Dermis lymphatic vessel endothelial cell (primary cell): ENCODE measurements around the gene NOP9. TPM values are rescaled to one million over a fixed set of nuclear protein-coding genes. Genes with fewer than 3 reads are reported as not detected.

ENCODE experiments used
- total RNA-seq: library from RNA; depleted of rRNA; stranded (reverse); fragments of >200 nt; gene quantifications from 2 replicates; pipeline ENCODE4 v1.2.1, GENCODE V29; 2014

Gene NOP9, protein sequence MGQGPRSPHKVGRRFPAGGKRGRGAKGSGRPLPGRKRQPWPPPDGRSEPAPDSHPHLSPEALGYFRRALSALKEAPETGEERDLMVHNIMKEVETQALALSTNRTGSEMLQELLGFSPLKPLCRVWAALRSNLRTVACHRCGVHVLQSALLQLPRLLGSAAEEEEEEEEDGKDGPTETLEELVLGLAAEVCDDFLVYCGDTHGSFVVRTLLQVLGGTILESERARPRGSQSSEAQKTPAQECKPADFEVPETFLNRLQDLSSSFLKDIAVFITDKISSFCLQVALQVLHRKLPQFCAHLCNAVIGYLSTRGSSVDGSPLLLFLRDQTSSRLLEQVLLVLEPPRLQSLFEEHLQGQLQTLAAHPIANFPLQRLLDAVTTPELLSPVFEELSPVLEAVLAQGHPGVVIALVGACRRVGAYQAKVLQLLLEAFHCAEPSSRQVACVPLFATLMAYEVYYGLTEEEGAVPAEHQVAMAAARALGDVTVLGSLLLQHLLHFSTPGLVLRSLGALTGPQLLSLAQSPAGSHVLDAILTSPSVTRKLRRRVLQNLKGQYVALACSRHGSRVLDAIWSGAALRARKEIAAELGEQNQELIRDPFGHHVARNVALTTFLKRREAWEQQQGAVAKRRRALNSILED
- 20.8 and 21.0 TPM in 2 replicates for total RNA-seq

DNA sequence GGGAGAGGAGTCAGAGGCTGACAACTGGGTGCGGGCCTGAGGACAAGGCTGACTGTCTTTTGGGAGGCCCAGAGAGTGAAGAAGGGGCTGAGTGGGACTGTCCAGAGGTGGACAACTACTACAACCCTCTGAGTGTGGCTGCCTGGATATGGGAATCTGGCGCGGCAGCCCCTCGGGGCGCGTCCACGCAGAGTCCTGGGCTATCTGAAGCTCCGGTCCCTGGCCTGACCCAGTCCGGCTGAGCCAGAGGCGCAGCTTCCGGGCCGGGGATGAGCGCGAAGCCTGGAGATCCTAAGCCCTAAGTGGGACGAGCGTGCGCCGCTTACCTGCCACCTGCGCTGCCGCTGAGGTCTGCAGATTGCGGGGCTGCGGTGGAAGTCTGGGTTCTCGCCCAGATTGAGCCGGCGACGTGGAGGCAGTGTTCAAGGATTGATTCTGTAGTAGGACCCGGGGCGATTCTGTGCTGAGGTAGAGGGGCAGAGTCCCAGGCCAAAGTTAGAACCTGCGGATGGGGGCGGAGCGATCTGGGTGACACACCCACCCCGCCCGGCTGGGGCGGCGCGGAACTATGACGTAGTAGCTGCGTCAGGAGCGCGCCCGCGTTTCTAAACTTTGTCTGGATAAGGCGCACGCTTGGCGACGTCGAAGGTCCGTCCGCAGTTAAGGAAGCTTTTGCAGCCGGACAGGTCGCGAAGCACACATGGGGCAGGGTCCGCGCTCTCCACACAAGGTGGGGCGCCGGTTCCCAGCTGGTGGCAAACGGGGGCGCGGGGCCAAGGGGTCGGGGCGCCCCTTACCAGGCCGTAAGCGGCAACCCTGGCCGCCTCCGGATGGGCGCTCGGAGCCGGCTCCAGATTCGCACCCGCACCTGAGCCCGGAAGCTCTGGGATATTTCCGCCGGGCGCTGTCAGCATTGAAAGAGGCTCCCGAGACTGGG, at the start of gene NOP9, which contains the start of gene DHRS1:
TSS of gene NOP9 (plus strand) at position 596 of the 937 bp plus-strand sequence. CDS start at position 701, 105 bp downstream.
TSS of gene DHRS1 (minus strand) at position 526 of the 937 bp plus-strand sequence. CDS start 674 bp downstream, outside the sequence.

DNA sequence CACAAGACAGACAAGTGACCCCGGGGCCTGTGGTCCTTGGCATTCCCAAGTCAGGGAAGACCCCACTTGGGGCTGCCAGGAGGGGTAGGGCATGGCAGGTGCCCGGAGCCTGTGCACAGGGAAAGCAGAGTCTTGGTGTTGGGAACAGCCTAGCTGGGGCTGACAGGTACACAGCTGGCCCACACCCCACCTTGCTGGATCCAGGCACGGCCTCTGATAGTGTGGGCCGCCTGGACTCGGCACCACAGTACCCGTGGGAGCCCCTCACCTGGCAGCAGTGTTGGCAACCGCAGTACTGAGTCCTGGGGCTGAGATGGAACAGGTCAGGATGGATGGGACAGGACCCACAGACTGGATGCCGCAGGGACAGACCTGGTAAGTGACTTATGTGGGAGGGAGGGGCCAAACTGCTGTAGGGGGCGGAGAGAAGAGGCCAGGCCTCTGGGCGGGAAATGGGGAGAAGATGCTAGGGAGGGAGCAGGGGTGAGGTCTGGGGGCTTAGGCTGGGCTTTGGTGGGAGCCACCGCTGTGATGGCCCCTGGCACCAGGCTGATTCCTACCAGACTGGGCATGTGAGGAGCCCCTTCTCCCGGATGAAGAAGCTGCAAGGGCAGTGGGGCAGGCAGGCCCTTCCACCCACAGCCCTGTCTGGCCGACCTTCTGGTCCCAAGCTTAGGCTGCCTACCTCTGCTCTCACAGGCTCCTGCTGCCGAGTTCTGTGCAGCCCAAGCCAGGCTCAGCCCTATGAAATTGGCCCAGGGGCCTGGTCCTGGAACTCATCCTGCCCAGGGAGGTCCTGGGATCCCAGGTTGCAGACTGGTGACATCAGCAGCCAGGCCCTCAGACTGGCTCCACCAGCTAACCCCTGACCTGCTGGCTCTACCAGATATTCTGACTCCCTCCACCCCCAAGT, 36.6 kb upstream of the NOP9 start, which contains the start of gene TGM1:
TSS of gene TGM1 (minus strand) at position 357 of the 913 bp plus-strand sequence. CDS start 825 bp downstream, outside the sequence.

DNA sequence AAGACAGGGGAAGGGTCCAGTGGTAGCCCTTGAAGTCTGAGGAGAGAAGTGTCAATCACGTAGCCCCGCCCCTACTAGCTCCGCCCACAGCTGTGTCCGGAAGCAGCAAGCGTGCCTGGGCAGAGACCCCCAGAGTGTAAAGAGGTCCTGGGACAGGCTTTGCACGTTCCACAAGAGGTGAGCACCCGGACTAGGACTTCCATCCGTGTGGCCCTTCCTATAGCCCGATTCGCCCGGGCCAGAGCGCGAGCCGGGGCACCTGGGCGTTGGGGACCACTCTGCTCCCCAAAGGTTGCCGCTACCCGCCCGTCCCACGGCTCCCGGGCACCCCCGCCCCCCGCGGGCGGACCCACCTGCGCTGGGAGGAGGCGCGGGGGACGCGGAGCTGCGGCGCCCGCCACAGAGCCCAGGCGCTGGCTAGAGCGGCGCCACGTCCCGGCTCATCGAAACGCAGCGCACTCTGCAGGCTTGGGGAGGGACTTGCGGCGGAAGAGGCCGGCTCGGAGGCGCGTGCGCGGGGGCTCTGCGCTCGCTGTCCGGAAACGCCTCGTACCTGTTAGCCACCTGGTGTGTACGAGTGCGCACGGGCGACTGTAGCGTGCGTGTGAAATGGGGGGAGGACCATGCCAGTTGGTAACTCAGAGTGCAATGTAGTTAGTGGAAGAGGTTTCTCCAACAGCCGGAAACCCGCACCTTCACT, 28.4 kb upstream of the NOP9 start, which contains the start of gene RABGGTA:
TSS of gene RABGGTA (minus strand) at position 464 of the 700 bp plus-strand sequence. CDS start 482 bp downstream, outside the sequence.

DNA sequence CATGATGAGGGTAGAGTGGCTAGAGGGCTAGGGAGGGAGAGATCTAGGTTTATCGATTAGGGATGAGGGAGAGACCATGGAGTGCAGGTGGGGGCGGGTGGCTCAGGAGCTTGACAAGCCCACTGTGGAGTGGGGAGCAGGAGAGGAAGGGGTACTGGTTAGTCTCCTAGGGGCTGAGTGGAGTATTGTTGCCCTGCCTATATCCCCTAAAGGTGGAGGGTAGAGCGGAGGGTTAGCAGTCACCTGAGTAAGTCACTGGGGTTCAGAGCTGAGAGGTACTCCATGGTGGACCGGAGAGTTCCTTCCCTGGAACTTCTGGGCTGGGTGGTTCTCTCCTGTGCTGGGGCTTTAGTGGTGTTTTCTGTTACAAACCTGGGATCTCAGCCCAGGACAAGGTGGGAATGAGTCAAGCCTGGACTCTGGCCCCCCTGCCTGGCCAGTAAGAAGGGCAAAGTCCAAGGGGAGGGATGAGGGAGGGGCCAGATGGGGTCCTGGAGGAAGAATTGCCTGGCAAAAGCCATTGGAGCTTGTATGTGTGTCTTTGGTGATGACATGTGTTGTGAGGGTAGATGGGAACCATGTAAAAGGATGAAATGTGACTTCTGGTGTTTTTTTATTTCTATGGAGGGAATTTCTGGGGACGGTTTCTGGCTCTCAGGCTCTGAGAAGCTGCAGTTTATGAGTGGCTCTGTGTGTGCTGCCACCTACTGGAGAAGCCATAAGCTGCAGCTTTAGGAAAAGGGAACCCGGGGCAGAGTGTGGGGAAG, 8.1 kb downstream of the NOP9 start, which contains the start of gene CIDEB:
TSS of gene CIDEB (minus strand) at position 403 of the 767 bp plus-strand sequence. CDS start at position 284, 119 bp downstream.

DNA sequence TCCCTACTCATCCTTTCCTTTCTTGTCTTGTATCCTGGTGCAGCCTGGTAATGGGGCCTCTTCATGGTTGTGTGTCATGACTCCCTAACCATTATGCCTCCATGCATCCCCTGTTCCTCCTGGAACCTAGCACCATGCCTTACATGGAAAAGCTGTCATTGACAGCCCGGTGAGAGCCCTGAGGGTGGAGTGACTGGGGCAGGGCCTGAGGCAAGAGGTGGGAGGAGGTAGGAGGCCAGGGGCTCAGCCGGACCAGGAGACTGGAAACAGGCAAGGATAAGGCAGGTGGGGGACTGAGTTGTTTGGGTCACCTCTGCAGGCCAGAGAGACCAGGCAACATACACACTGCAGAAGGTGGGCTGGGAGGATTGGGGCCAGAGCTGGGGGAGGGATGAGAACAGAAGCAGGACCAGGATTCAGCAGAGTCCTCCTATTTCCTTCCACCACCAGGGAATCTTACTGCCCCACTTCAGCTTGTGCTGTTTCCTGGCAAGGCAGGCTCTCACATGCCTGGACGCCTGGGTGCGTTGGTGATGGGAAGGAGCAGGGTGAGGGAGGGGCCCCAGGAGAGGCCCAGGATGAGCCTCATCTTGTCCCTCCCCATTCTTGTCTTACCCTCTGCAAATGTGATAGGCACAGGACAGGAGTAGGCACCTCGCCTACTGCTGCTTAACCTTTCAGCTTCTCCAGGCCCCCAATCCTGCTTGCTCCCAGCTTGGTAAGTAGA, 10.1 kb downstream of the NOP9 start, which contains the start of gene LTB4R2:
TSS of gene LTB4R2 (plus strand) at position 603 of the 727 bp plus-strand sequence. CDS start 525 bp downstream, outside the sequence.

DNA sequence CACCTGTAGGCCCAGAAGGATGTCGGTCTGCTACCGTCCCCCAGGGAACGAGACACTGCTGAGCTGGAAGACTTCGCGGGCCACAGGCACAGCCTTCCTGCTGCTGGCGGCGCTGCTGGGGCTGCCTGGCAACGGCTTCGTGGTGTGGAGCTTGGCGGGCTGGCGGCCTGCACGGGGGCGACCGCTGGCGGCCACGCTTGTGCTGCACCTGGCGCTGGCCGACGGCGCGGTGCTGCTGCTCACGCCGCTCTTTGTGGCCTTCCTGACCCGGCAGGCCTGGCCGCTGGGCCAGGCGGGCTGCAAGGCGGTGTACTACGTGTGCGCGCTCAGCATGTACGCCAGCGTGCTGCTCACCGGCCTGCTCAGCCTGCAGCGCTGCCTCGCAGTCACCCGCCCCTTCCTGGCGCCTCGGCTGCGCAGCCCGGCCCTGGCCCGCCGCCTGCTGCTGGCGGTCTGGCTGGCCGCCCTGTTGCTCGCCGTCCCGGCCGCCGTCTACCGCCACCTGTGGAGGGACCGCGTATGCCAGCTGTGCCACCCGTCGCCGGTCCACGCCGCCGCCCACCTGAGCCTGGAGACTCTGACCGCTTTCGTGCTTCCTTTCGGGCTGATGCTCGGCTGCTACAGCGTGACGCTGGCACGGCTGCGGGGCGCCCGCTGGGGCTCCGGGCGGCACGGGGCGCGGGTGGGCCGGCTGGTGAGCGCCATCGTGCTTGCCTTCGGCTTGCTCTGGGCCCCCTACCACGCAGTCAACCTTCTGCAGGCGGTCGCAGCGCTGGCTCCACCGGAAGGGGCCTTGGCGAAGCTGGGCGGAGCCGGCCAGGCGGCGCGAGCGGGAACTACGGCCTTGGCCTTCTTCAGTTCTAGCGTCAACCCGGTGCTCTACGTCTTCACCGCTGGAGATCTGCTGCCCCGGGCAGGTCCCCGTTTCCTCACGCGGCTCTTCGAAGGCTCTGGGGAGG, 11.3 kb downstream of the NOP9 start, which contains the start of gene LTB4R:
TSS of gene LTB4R (plus strand) at position 857 of the 959 bp plus-strand sequence. CDS start 4,150 bp downstream, outside the sequence.

DNA sequence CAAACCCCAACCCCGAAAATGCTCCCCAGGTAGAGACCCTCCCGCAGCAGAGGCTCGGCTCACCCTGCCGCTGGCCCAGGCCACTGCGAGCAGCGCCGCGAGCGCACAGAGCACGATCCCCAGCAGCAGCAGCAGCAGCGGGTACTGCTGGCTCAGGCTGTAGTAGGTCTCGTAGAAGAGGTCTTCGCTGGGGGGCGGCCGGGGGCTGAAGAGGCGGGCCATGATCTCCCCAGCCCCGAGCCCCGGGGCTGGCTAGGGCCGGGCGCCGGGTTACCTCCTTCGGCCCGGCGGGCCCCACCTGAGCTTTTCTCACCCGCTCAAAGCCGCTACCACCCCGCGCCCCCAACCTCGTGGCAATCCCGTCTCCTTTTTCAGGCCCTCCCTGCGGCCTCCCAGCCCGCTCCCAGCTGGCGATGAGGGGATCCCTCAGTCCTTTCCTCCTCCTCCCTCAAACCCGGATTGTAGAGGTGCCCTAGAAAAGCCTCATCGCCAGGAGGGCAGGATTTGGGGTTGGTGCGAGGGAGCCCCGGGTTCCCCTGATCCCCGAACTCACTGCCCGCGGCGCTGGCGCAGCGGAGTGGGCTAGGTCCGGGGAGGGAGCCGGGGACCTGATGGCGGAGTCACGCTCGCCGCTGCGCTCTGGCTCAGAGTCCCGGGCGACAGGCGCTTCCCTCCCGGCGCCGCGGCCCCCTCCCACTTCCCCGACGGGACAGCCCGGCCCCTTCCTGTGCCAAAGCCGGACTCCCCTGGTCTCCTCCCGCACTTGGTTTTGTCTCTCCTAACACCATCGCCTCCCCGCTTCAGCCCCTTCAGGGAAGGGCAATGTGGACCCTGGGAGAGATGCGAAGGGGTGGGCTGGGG, 35.0 kb downstream of the NOP9 start, which contains the start of gene ADCY4:
TSS of gene ADCY4 (minus strand) at position 641 of the 861 bp plus-strand sequence. CDS start at position 222, 419 bp downstream.

DNA sequence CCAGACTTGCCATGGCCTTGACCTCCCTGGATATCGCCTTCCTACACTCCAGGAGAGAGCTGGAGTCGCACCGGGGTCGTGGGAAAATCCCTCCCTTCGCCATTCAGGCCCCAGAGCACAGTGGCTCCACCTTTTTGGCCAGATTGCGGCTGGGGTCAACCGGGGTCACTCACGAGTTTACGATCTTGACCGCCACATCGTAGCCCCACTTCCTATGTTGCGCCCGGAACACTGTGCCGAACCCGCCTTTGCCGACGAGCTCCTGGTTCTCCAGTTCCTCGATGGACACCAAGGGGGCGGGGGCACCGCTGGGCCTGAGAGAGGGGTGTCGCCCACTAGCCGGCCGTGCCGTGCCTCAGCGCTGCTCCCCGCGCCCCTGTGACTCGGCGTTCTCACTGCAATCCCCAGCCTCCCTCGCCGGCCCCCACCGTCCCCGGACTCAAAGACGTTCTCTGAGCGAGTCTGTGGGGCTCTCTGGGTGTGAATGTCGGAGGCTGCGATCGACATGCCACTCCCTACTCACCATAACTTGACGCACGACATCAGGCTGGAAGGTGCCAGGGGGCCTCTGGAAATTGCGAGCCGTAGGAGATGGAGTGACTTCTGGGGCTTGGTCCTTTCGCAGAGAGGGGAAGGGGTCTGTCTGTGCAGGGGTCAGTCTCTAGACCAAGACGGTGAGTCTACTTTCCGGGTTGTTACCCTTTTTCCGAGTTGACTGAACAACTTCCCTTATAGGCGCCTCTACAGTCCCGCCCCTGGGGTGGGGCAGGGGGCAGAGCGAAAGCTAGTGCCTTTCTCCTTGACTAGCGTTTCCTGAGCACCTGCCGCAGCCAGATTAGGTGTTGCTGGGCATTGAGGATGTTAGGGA, 39.9 kb downstream of the NOP9 start, which contains the start of gene RIPK3:
TSS of gene RIPK3 (minus strand) at position 708 of the 868 bp plus-strand sequence. CDS start at position 543, 165 bp downstream.

Other genes starting within 250 kb of the NOP9 start
- under 0.01 TPM in 1 of 2 replicates, not detected in the other for gene CARMIL3, start 247.8 kb upstream of the NOP9 start, total RNA-seq
- not detected in 2 replicates for gene CPNE6, start 228.3 kb upstream of the NOP9 start, total RNA-seq
- 6.7 and 9.0 TPM in 2 replicates for gene PCK2, start 205.5 kb upstream of the NOP9 start, total RNA-seq
- gene DCAF11, start 185.1 kb upstream of the NOP9 start, total RNA-seq = 65.9 and 89.1 TPM in 2 replicates
- 0.69 and 2.2 TPM in 2 replicates for gene NRL, start 184.9 kb upstream of the NOP9 start, total RNA-seq
- gene FITM1, start 169.2 kb upstream of the NOP9 start, total RNA-seq = 0.34 and 0.76 TPM in 2 replicates
- gene PSME1, start 163.7 kb upstream of the NOP9 start, total RNA-seq = 142 and 144 TPM in 2 replicates
- 15.4 and 15.8 TPM in 2 replicates for gene EMC9, start 158.3 kb upstream of the NOP9 start, total RNA-seq
- 109 and 142 TPM in 2 replicates for gene PSME2, start 153.2 kb upstream of the NOP9 start, total RNA-seq
- gene RNF31, start 152.4 kb upstream of the NOP9 start, total RNA-seq = 22.1 and 24.0 TPM in 2 replicates
- 43.9 and 55.4 TPM in 2 replicates for gene IRF9, start 138.6 kb upstream of the NOP9 start, total RNA-seq
- gene REC8, start 127.8 kb upstream of the NOP9 start, total RNA-seq = 0.87 and 1.3 TPM in 2 replicates
- 19.3 and 31.5 TPM in 2 replicates for gene IPO4, start 111.0 kb upstream of the NOP9 start, total RNA-seq
- 39.6 and 58.0 TPM in 2 replicates for gene TM9SF1, start 104.4 kb upstream of the NOP9 start, total RNA-seq
- not detected in 2 replicates for gene TSSK4, start 94.2 kb upstream of the NOP9 start, total RNA-seq
- gene CHMP4A, start 86.4 kb upstream of the NOP9 start, total RNA-seq = 23.7 and 27.1 TPM in 2 replicates
- gene MDP1, start 83.8 kb upstream of the NOP9 start, total RNA-seq = 11.3 and 13.1 TPM in 2 replicates
- 186 and 243 TPM in 2 replicates for gene NEDD8, start 67.5 kb upstream of the NOP9 start, total RNA-seq
- gene GMPR2, start 66.9 kb upstream of the NOP9 start, total RNA-seq = 80.6 and 106 TPM in 2 replicates
- gene TINF2, start 57.2 kb upstream of the NOP9 start, total RNA-seq = 45.1 and 70.4 TPM in 2 replicates
- 0.09 and 0.22 TPM in 2 replicates for gene TGM1, start 36.7 kb upstream of the NOP9 start, total RNA-seq
- gene RABGGTA, start 28.3 kb upstream of the NOP9 start, total RNA-seq = 10.7 and 12.2 TPM in 2 replicates
- gene DHRS1, start 70 bp upstream of the NOP9 start, total RNA-seq = 5.8 and 16.0 TPM in 2 replicates
- gene CIDEB, start 8.1 kb downstream of the NOP9 start, total RNA-seq = 1.2 TPM in 2 replicates
- 2.3 and 3.1 TPM in 2 replicates for gene LTB4R2, start 10.3 kb downstream of the NOP9 start, total RNA-seq
- 1.6 and 1.7 TPM in 2 replicates for gene LTB4R, start 11.7 kb downstream of the NOP9 start, total RNA-seq
- 51.0 and 57.6 TPM in 2 replicates for gene ADCY4, start 35.2 kb downstream of the NOP9 start, total RNA-seq
- gene RIPK3, start 40.1 kb downstream of the NOP9 start, total RNA-seq = 2.1 and 2.2 TPM in 2 replicates
- gene NFATC4, start 68.3 kb downstream of the NOP9 start, total RNA-seq = 0.34 and 0.65 TPM in 2 replicates
- 3.1 and 3.9 TPM in 2 replicates for gene NYNRIN, start 99.2 kb downstream of the NOP9 start, total RNA-seq
- 0.26 and 0.33 TPM in 2 replicates for gene CBLN3, start 129.8 kb downstream of the NOP9 start, total RNA-seq
- gene KHNYN, start 130.1 kb downstream of the NOP9 start, total RNA-seq = 43.3 and 49.2 TPM in 2 replicates
- 7.4 TPM in 2 replicates for gene SDR39U1, start 142.9 kb downstream of the NOP9 start, total RNA-seq
- not detected in 2 replicates for gene CMA1, start 208.4 kb downstream of the NOP9 start, total RNA-seq